PC-9 (cell line): Measurements from ENCODE around the gene FUS. TPM values are rescaled to one million over a fixed set of nuclear protein-coding genes. Genes with fewer than 3 reads are reported as not detected.
"Not testable (repeated sequence)": the region's sequence is repeated elsewhere in the genome, so short reads cannot be mapped to it uniquely, and the experiment has no call there.

Experiments used
- BruUV-seq: library from RNA; stranded (reverse); fragments of 400-500 nt; replicated peaks from 2 replicates; lab custom pipeline; 2021; lab: Mats Ljungman, UMichigan
- CTCF ChIA-PET: fragments of 300-600 bp; sonication (Branson Sonifier 250); formaldehyde crosslinking; loops from one replicate; lab custom pipeline; 2022; ENCODE audit warnings: antibody characterized with exemption; lab: Charles Lee
- POLR2A ChIA-PET: fragments of 300-600 bp; sonication (Branson Sonifier 250); formaldehyde crosslinking; loops from one replicate; lab custom pipeline; 2022; ENCODE audit warnings: antibody characterized with exemption; ENCODE audit not compliant: unreplicated experiment; lab: Charles Lee
- DNase-seq, 2 experiments: peaks; one replicate each; pipeline versions ENCODE4 v3.0.0 to v3.0.0-alpha.2; 2015 to 2022; ENCODE audit warnings: mixed read lengths in 1 of 2
- H2AFZ ChIP-seq: fragments of 200-600 bp; sonication (generic); 2 replicates; pipeline ENCODE4 v1.8.1; 2017; ENCODE audit warnings: antibody characterized with exemption
- H3F3A ChIP-seq: fragments of 200-600 bp; sonication (generic); 2 replicates; pipeline ENCODE4 v1.8.1; 2017; ENCODE audit warnings: antibody characterized with exemption, mild to moderate bottlenecking, low read depth; ENCODE audit not compliant: insufficient read depth
- H3K27ac ChIP-seq: fragments of 200-600 bp; sonication (generic); 2 replicates; pipeline ENCODE4 v1.6.1; 2016; ENCODE audit warnings: mixed run types
- H3K27me3 ChIP-seq: fragments of 200-600 bp; sonication (generic); 2 replicates; pipeline ENCODE4 v1.6.1; 2016; ENCODE audit warnings: low read depth, mixed run types; ENCODE audit not compliant: insufficient read depth
- H3K36me3 ChIP-seq: fragments of 200-600 bp; sonication (generic); 2 replicates; pipeline ENCODE4 v1.6.1; 2016; ENCODE audit warnings: low read depth, mixed run types
- H3K4me1 ChIP-seq: fragments of 200-600 bp; sonication (generic); replicated peaks from 2 replicates; pipeline ENCODE4 v1.6.1; 2016; ENCODE audit warnings: mixed run types; ENCODE audit not compliant: insufficient read depth
- H3K4me2 ChIP-seq: fragments of 200-600 bp; sonication (generic); 2 replicates; pipeline ENCODE4 v1.6.1; 2017; ENCODE audit warnings: mixed run types
- H3K4me3 ChIP-seq: fragments of 200-600 bp; sonication (generic); 2 replicates; pipeline ENCODE4 v1.6.1; 2016; ENCODE audit warnings: mixed run types
- H3K79me2 ChIP-seq: fragments of 200-600 bp; sonication (generic); 2 replicates; pipeline ENCODE4 v1.6.1; 2017; ENCODE audit warnings: low read depth, mixed run types
- H3K9me2 ChIP-seq: fragments of 200-600 bp; sonication (generic); 2 replicates; pipeline ENCODE4 v1.8.1; 2017; ENCODE audit warnings: mild to moderate bottlenecking; ENCODE audit not compliant: insufficient read depth
- H3K9me3 ChIP-seq: fragments of 200-600 bp; sonication (generic); 2 replicates; pipeline ENCODE4 v1.8.1; 2016; ENCODE audit warnings: low read depth; ENCODE audit not compliant: insufficient read depth
- H4K20me1 ChIP-seq: fragments of 200-600 bp; sonication (generic); 2 replicates; pipeline ENCODE4 v1.8.1; 2017; ENCODE audit not compliant: insufficient read depth
- CTCF ChIP-seq: fragments of 200-600 bp; sonication (generic); conservative IDR thresholded peaks from 2 replicates; pipeline ENCODE4 v1.6.1; 2017; ENCODE audit warnings: mixed run types, antibody characterized with exemption, mild to moderate bottlenecking, moderate library complexity
- EZH2 ChIP-seq: fragments of 200-600 bp; sonication (generic); IDR thresholded peaks from 2 replicates; pipeline ENCODE4 v1.8.0; 2017; ENCODE audit warnings: antibody characterized with exemption, low read depth
- intact Hi-C: fragments of 100-400 bp; cut with micrococcal nuclease; formaldehyde crosslinking; loops from one replicate; pipeline ENCODE4 v1.10.0; 2022; ENCODE audit not compliant: unreplicated experiment
- total RNA-seq: library from RNA; stranded (reverse); gene quantifications from 2 replicates; pipeline ENCODE4 v1.2.3, GENCODE V29; 2021

The FUS gene
- total RNA-seq, 1 experiment from 2014 or later: 637 TPM

DNA sequence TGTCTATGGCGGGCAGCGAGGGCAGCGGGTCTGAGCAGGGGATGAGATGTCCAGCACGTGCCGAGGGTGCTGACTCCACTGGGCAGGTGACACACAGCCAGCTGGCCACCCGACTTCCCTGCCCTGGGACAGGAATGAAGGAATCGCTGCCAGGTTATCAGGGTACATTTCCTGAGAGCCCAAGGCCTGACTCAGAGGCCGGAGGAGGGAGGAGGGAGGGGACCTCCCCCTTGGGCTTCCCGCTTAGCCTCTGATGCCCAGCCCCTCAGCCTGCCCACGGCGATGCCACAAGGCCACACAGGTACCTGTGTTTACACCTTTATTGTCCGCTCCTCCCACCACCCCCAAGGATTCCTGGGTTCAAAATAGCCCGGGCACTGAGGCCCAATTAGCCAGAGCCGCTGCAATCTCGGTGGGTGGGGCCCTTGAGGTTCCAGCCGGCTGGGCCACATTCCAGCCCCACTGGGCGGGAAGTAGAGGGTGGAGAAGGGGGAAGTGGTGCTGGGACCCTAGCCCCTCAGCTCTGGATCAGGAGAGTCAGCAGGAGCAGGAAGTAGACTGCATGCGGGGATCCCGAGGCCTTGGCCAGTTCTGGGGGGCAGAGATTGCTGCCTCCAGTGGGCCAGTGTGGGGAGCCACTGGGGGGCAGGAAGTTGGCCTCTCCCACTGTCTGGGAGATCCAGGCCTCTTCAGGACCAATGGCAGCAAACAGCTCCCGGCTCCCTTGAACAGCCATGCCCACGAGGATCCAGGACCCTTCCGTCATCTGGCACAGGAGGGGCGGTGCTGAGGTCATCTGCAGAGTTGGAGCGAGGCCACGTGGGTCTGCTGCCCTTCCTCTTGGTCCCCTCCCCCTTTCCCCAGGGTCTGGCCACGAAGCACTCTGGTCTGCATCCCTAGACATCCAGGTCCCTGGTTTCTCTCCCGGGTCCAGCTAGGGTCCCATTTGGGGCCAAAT is 41.0 kb upstream of the FUS start:
- peak; percentile 99 to 100 for DNase-seq
- H3K27me3 ChIP-seq: no peaks in the 10 kb centered on the region
- H4K20me1 ChIP-seq: no peaks in the 10 kb centered on the region
- BruUV-seq: TSS peak; percentile 70
- H3K9me2 ChIP-seq: no peaks in the 10 kb centered on the region
- H3K4me3 ChIP-seq: peak overlapping the region; percentile 33; the same call in 1 of the 2 replicates
- H3K9me3 ChIP-seq: no peaks in the 10 kb centered on the region
- peak overlapping the region; percentile 63 for H3K27ac ChIP-seq
- H3K79me2 ChIP-seq: peaks cover 5% of the 10 kb centered on the region
- intact Hi-C loops: loop anchor here (1.0 to 2.0 kb wide), 4 partner anchors 8 to 320 kb away; partner anchors contain the start of genes ARMC5, FUS and KAT8
- peaks cover 60% of the 10 kb centered on the region for H3K4me1 ChIP-seq
- H2AFZ ChIP-seq: no peak overlapping the region; the same call in 1 of the 2 replicates
- TF ChIP-seq EZH2: no peak
- TF ChIP-seq CTCF: no peak
- ChIA-PET CTCF (interaction anchor here (0.7 to 1.2 kb wide), 2 partner anchors 22 to 42 kb away, joined by 3 read pairs; partner anchors contain the start of gene KAT8), POLR2A (interaction anchor here (0.5 to 1.6 kb wide), 11 partner anchors 21 to 1073 kb away, joined by 3 to 21 read pairs (median 5); partner anchors contain the start of genes ALDOA and KAT8)
- H3K36me3 ChIP-seq: no peaks in the 10 kb centered on the region
- peaks cover 50% of the 10 kb centered on the region for H3F3A ChIP-seq
- peak overlapping the region; percentile 73 for H3K4me2 ChIP-seq

GRCh38 chr16:31141071-31141469 is 38.9 kb upstream of the FUS start:
- H3F3A ChIP-seq: peaks cover 36% of the 10 kb centered on the region
- peak overlapping the region; percentile 73 for H3K4me2 ChIP-seq
- CTCF ChIA-PET, H3K27me3 ChIP-seq, DNase-seq, H2AFZ ChIP-seq, H4K20me1 ChIP-seq, H3K9me2 ChIP-seq, H3K36me3 ChIP-seq, BruUV-seq, H3K9me3 ChIP-seq, H3K79me2 ChIP-seq: not testable (repeated sequence)
- H3K27ac ChIP-seq: peak overlapping the region; percentile 69
- H3K4me1 ChIP-seq: peaks cover 45% of the 10 kb centered on the region
- intact Hi-C loops: loop anchor here (5.0 kb wide), 1 partner anchor 34 kb away; the partner anchor contains the start of gene BCKDK
- POLR2A ChIA-PET: interaction anchor here (0.7 kb wide), 1 partner anchor 163 kb away, joined by 6 read pairs; no protein-coding TSS in a partner anchor
- peak overlapping the region; percentile 44 for H3K4me3 ChIP-seq

DNA sequence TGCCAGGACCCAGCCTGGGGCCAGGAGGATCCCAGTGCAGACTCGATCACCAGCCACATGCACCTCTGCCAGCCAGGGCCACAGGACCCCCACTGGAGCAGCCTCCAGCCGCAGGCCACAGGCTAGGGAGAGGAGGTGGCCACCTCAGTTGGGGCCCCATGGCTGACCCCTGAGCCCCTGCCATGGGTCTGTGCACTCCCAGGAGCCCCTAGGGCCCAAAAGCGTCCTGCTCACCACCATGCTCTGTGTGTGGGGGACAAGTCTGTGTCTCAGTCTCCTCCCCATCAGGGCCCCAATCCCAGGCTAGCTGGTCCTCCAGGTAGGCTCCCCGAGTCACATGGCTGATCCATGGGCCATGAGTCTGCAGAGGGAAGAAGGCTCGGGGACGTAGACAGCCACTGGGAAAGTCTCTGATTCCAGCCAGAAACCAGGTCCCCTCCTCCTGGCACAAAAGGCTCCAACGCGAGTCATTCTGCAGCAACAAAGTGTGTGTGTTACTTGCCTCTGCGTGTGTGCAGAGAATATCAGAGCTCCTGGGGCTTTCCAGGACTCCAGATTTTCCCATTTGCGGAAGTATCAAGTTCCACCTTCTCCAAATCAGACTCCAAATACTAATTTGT is 38.3 kb upstream of the FUS start:
- Histone ChIP-seq H3K4me3 (peak overlapping the region; percentile 44), H2AFZ (peak overlapping the region; percentile 56), H4K20me1 (no peaks in the 10 kb centered on the region), H3F3A (peaks cover 40% of the 10 kb centered on the region), H3K27ac (peak overlapping the region; percentile 69), H3K9me3 (no peaks in the 10 kb centered on the region), H3K36me3 (no peaks in the 10 kb centered on the region), H3K79me2 (no peaks in the 10 kb centered on the region), H3K4me2 (peak overlapping the region; percentile 73), H3K27me3 (no peaks in the 10 kb centered on the region), H3K9me2 (no peaks in the 10 kb centered on the region), H3K4me1 (peaks cover 42% of the 10 kb centered on the region)
- no peak for TF ChIP-seq CTCF
- no peak for TF ChIP-seq EZH2
- peak in 1 of 2 experiments; percentile 68 for DNase-seq
- POLR2A ChIA-PET: interaction anchor here (0.5 to 1.9 kb wide), 21 partner anchors 9 to 483 kb away, joined by 3 to 108 read pairs (median 6); partner anchors contain the start of genes CTF1, FBRS, FUS and HSD3B7
- CTCF ChIA-PET: interaction anchor here (0.5 to 1.9 kb wide), 22 partner anchors 7 to 319 kb away, joined by 3 to 49 read pairs (median 5); partner anchors contain the start of genes FUS, HSD3B7, ITGAX and KAT8
- intact Hi-C loops: loop anchor here (1.0 to 5.0 kb wide), 7 partner anchors 24 to 727 kb away; partner anchors contain the start of genes BCKDK, HSD3B7, KAT8 and STX4
- BruUV-seq: TSS peak; percentile 75
